ENCODE results near the gene DLG1. TPM values are rescaled to one million over a fixed set of nuclear protein-coding genes. Genes with fewer than 3 reads are reported as not detected.

The DLG1 gene
- total RNA-seq, 1 donor = 49.6 TPM

DNA sequence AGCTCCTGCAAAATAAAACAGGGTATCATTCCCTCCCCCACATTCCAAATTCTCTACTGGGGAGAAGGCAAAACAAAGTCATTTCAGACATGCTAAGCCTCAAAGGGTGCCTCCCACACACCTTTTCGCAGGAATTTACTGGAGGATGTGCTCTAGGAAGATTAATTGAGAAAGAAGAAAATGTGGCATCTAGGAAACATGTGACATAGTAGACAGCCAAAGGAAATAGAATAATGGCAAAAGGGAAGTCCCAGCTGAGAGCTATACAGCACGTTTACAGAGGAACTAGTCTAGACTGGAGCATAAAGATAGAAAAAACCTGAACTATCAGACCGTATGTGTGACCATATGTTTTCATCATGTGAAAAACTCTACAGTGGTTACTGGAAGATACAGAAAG lies 210.0 kb downstream of the DLG1 start:
- H3K4me3 ChIP-seq (ENCODE audit: low read depth, low read length) = no peak overlapping the region
- DNase-seq (ENCODE audit: low read depth) = no peak
- no peak for TF ChIP-seq CTCF (IDR thresholded peaks at IDR 0.05; ENCODE audit: insufficient read depth, low read length)

GRCh38 chr3:197085137-197085536 lies 213.3 kb downstream of the DLG1 start:
- no peak for DNase-seq (ENCODE audit: low read depth)
- no peak overlapping the region for H3K4me3 ChIP-seq (ENCODE audit: low read depth, low read length)
- no peak for TF ChIP-seq CTCF (IDR thresholded peaks at IDR 0.05; ENCODE audit: insufficient read depth, low read length)

- no peak for TF ChIP-seq CTCF (IDR thresholded peaks at IDR 0.05; ENCODE audit: insufficient read depth, low read length)
- peak; percentile 84 for DNase-seq (ENCODE audit: low read depth)
- no peak overlapping the region for H3K4me3 ChIP-seq (ENCODE audit: low read depth, low read length)
Measured at GRCh38 chr3:197083486-197083885, 214.9 kb downstream of the DLG1 start.

DNA sequence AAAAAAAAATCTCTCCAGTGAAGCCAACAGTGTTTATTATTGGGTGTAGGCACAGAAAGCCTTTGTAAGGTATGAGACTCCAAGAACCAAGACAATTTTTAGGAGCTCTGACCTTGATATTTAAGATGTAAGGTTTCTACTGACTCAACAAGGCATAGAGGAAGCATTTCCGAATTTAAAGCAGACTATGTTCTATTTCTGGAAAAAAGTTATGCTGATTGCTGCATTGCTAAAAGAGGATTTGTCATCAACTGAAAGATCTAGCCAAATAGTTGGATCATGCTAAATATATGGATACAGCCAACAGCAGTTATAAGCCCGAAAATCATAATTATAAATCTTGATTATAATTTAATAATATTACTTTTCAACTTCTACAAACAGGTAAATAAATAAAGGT lies 215.5 kb downstream of the DLG1 start:
- peak; percentile 68 for DNase-seq (ENCODE audit: low read depth)
- no peak overlapping the region for H3K4me3 ChIP-seq (ENCODE audit: low read depth, low read length)
- TF ChIP-seq CTCF (IDR thresholded peaks at IDR 0.05; ENCODE audit: insufficient read depth, low read length) = no peak

GRCh38 chr3:197080344-197080743 lies 218.1 kb downstream of the DLG1 start:
- no peak overlapping the region for H3K4me3 ChIP-seq (ENCODE audit: low read depth, low read length)
- no peak for TF ChIP-seq CTCF (IDR thresholded peaks at IDR 0.05; ENCODE audit: insufficient read depth, low read length)
- DNase-seq (ENCODE audit: low read depth) = no peak

- TF ChIP-seq CTCF (IDR thresholded peaks at IDR 0.05; ENCODE audit: insufficient read depth, low read length) = no peak
- no peak for DNase-seq (ENCODE audit: low read depth)
- no peak overlapping the region for H3K4me3 ChIP-seq (ENCODE audit: low read depth, low read length)
Measured at GRCh38 chr3:197076415-197076814, 222.0 kb downstream of the DLG1 start.

DNA sequence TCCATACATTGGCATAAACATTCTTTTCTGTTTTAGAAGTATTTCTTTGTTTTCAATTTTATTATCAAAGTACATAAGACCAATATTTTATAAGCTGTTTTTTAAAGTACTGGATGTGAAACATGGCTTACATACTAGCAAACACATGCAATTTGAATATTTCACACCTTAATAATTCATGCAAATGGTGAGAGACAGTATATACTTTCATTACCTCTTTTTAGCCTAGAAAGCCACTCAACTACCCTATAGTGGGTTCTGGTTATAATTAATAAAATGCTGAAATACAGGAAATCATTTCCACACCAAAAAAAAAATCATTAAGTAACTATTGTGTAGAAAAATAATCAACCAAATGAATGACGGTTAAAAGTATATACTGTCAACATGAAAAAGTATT lies 230.3 kb downstream of the DLG1 start:
- no peak for TF ChIP-seq CTCF (IDR thresholded peaks at IDR 0.05; ENCODE audit: insufficient read depth, low read length)
- H3K4me3 ChIP-seq (ENCODE audit: low read depth, low read length) = no peak overlapping the region
- no peak for DNase-seq (ENCODE audit: low read depth)
